NCI-H2107 (cell line): Measurements from ENCODE around the gene ALKAL2.
A peak's percentile ranks its signal among the peaks of the same experiment; 100 is the strongest.

Experiments used
- DNase-seq: peaks from one replicate; lab custom pipeline; 2025; lab: John Stamatoyannopoulos, UW

Gene ALKAL2

GRCh38 chr2:270861-271260 lies 17.0 kb downstream of the ALKAL2 start:
- no peak for DNase-seq

GRCh38 chr2:269356-270030 lies 18.4 kb downstream of the ALKAL2 start:
- DNase-seq, result no peak

GRCh38 chr2:268323-268722 lies 19.6 kb downstream of the ALKAL2 start:
- DNase-seq, result no peak

GRCh38 chr2:264493-265468 lies 23.1 kb downstream of the ALKAL2 start, which contains the start of gene ACP1:
ACP1 (plus strand) TSS chr2:264947; CDS start chr2:264965, 18 bp downstream.
- peak; percentile 84 for DNase-seq

GRCh38 chr2:263774-264492 lies 24.0 kb downstream of the ALKAL2 start, which contains the start of gene SH3YL1:
SH3YL1 (minus strand) TSS chr2:264032; CDS start chr2:263984, 48 bp downstream.
- no peak for DNase-seq

- DNase-seq, result no peak
Measured at GRCh38 chr2:263022-263738, 24.7 kb downstream of the ALKAL2 start.

GRCh38 chr2:262117-262516 lies 25.8 kb downstream of the ALKAL2 start:
- no peak for DNase-seq

GRCh38 chr2:260507-261161 lies 27.3 kb downstream of the ALKAL2 start:
- no peak for DNase-seq

- DNase-seq, result no peak
Measured at GRCh38 chr2:259789-260331, 28.0 kb downstream of the ALKAL2 start.

GRCh38 chr2:258933-259332 lies 29.0 kb downstream of the ALKAL2 start:
- no peak for DNase-seq

GRCh38 chr2:257842-258241 lies 30.0 kb downstream of the ALKAL2 start:
- no peak for DNase-seq

- no peak for DNase-seq
Measured at GRCh38 chr2:257429-257828, 30.5 kb downstream of the ALKAL2 start.

- DNase-seq, result no peak
Measured at GRCh38 chr2:256094-256493, 31.8 kb downstream of the ALKAL2 start.

- no peak for DNase-seq
Measured at GRCh38 chr2:255195-255594, 32.7 kb downstream of the ALKAL2 start.

- no peak for DNase-seq
Measured at GRCh38 chr2:254241-254640, 33.6 kb downstream of the ALKAL2 start.

GRCh38 chr2:253202-253638 lies 34.7 kb downstream of the ALKAL2 start:
- no peak for DNase-seq

GRCh38 chr2:252001-252602 lies 35.8 kb downstream of the ALKAL2 start:
- no peak for DNase-seq

- no peak for DNase-seq
Measured at GRCh38 chr2:249538-250042, 38.3 kb downstream of the ALKAL2 start.

GRCh38 chr2:248724-249123 lies 39.2 kb downstream of the ALKAL2 start:
- no peak for DNase-seq

- DNase-seq, result no peak
Measured at GRCh38 chr2:246489-247144, 41.3 kb downstream of the ALKAL2 start.
